NCI-H82 (cell line): ENCODE measurements around the gene EYA4.

Source experiments
- DNase-seq: peaks from one replicate; lab custom pipeline; 2025; lab: John Stamatoyannopoulos, UW

The EYA4 gene

GRCh38 chr6:133291671-133292070 is 50.5 kb downstream of the EYA4 start:
- DNase-seq = no peak

DNA sequence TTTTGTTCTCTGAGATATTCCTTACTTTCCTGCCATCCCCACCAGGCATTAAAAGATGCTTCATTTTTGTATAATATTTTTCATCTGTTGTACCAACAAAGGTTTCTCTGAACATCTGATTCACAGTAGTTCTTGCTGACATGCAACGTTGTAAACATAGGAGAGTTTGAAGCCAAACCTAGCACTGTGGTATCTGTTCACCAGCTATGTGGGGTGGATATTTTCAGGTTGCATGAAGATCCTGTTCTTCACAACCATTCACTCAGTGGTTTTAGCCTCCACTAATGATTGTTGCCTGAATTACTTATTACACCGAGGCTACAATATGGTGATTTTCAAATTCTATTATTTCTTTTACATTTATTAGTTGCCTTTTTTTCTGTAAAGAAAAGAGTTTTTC is 56.5 kb downstream of the EYA4 start:
- DNase-seq = no peak

DNA sequence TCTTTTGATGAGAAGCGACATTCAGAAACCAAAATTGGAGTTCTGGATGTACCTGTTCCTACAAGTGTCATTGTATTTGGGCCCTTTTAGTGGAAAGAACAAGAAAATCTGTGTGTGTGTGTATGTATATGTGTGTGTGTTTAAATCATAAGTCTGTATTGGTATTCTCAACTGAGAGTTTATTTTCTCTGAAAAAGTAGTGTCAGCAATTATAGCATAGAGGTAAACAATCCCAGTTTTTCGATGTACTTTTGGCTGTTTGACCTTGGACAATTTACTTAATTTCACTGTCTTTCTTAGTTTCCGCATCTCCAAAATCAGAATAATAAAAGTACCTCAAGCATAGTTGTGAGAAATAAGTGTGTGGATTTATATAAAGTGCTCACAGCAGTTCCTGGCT is 57.2 kb downstream of the EYA4 start:
- DNase-seq = no peak

GRCh38 chr6:133298801-133299200 is 57.6 kb downstream of the EYA4 start:
- DNase-seq = no peak

- no peak for DNase-seq
Observed at GRCh38 chr6:133300896-133301295, 59.7 kb downstream of the EYA4 start.

DNA sequence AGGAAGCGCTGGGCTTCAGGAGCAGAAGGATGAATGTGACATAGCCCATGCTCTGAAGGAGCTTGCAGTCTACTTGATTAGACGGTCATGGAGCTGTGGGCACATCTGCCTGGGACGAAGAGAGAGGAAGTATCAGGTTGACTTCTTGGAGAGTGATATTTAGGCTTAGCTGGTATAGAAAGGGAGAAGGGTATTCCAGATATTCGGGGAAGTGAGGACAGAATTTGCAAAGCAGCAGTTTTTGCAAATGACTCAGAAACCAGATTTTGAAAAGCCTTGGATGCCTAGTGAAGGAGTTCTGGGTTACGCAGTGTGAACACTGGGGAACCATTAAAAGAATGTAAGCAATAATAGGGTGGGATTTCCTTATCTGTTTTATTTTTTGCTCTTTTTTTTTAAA is 60.7 kb downstream of the EYA4 start:
- no peak for DNase-seq

DNA sequence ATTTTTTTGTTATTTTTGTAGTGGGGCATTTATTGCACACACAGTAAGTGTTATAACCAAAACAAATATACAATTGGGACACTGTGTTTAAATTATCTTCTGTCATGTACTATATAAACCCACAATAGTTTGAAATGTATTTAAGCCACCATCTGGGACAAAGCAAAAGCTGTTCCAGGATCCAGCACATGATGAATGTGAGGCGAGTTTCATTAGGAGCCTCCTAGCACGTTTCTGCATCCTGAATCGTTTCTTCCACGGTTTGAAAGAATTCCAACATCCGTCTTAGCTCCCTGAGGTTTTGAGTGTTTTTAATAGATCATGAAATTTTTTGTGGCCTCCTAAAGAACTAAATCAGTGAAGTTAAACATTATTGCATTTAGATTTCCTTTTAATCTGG is 65.8 kb downstream of the EYA4 start:
- no peak for DNase-seq

DNA sequence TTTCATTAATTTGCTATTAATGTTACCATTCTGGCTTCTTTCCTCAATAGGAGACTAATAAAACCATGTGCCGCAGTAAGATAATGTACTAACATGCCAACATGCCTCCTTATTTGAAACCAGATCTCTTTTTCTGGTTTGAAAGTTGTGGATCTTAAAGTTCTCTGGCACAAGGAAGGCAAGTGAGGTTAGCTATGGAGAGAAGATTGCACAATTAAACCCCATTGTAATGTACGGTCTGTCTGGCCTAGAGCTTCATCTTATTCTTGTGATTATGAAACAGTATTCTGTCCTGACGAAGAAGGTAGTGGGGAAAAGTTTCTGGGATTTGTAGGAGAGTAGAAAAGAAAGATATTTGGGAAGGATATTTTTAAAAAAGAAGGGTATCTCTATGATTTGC is 68.4 kb downstream of the EYA4 start:
- no peak for DNase-seq

DNA sequence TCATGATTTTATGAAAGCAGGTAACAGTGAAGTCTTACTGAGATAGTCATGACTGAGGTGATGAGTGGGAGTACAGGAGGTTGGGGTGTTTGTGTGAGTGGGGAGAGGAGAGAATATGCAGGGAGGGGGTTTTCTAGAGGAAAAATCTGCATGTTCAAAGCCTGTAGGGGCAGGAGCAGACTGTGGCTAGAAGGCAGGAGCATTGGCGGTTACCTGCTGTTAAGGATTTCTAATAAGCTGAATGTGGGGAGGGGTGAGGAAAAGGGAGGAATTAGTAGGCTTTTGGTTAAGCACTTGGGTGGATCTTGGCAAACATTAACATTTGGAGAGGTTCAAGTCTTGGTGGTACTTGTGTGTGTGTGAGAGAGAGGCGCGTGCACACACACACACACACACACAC is 70.8 kb downstream of the EYA4 start:
- DNase-seq = no peak

DNA sequence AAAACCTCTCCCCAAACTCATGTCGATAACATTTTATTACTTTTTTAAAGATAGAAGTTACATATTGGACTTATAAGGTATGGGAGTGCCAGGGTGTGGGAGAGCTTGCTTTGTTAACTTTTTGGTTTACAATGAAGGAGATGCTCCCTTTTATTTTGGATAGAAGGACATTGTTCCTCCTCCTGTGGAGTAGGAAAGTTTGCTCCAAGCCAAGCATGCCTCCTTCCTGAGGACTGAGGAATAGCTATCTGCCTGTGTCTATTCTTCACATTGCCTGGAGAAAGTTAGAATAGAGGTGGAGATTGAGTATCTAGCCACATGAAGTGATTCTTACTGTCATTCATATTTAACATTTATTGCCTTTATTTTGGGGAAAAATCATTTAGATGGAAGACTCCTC is 71.9 kb downstream of the EYA4 start:
- DNase-seq = no peak

GRCh38 chr6:133314947-133315346 is 73.8 kb downstream of the EYA4 start:
- DNase-seq = no peak

GRCh38 chr6:133315811-133316210 is 74.7 kb downstream of the EYA4 start:
- DNase-seq = no peak

DNA sequence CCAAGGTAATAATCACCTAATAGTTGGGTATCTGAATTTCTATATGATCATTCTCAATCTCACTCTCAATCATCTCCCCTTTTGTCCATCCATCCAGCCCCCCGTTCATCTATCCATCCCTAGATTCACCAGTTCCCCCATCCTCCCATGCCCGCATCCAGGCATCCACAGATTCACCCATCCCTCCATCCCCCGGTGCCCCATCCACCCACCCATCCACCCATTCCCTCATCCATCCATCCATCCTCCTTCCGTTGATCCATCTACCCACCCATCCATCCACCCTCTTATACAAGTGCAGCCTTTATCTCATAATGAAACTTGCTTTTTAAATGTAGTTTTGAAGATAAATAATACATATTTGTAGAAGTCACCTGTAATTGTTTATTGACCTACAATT is 76.5 kb downstream of the EYA4 start:
- no peak for DNase-seq

DNA sequence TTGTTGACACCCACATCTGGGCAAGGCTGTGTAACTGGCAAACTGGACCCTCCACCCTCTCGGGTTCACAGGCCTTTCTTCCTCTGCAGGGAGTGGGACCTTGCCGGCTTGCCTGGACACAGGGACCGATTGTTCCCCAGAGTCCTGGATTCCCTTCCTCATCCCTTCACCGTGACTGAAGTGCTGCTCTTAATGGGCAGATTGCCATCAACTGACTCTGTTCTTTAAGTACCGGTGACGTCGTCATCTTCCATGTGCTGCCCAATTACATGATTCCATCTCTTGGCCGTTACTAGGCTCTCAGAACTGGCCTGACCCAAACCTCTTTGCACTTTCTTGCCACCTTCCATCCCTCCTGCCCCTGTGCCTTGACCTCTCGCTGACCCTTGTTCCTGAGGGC is 85.4 kb downstream of the EYA4 start:
- no peak for DNase-seq

DNA sequence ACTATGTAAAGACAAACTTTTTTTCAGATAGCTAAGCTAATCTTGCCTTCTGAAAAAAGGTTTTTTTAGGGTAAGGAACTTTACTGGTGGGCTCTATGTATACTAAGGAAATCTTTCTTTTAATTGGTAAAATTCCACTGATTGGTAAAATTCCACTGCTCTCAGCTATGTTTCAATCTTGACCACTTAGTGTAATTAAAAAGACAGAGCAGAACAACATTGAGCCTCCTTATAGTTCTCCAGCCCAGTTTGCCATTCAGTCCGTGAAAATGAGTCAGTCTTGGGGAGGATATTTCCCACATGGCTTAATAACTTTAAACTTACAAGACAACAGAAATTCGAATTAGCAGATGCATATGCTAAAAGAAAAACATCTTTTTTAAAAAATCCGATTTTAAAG is 92.7 kb downstream of the EYA4 start:
- DNase-seq = no peak

GRCh38 chr6:133337308-133337707 is 96.2 kb downstream of the EYA4 start:
- DNase-seq = no peak

DNA sequence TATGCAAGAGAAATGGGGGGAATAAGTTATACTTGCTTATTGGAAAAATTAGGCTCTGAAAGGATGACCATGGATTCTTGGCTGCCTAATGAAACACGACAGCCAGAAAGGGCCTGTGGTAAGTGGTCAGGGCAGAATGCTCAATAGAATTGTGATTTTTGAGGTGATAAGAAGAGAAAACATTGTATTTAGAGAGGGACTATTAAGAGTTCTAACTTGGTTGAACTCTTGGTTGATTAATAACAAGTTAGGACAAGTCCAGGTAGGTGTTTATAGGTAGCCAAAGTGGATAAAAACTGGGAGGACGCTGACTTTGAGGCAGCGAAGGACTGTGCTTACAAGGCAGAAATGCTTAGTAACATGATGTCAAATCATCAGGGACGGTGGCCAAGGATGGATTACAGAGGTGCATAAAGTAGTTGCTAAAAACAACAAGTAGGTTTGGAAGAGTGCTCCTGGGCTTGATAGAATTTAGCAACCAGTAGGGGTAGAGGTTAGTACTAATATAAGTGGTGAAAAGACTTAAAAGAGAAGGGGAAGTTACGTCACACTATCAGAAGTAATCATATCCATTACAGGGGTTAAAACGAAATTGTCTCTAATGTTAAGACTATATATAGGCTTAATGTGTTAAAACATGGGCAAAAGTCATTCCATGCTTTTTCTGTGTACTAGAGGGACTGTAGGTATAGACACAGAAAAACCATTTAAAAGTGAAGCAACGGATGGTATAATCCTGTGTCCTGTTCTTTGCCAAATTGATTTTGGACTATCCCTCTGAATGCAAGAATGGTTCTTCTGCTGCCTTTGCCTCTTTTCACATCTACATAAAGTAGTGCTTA is 98.6 kb downstream of the EYA4 start:
- DNase-seq = no peak

DNA sequence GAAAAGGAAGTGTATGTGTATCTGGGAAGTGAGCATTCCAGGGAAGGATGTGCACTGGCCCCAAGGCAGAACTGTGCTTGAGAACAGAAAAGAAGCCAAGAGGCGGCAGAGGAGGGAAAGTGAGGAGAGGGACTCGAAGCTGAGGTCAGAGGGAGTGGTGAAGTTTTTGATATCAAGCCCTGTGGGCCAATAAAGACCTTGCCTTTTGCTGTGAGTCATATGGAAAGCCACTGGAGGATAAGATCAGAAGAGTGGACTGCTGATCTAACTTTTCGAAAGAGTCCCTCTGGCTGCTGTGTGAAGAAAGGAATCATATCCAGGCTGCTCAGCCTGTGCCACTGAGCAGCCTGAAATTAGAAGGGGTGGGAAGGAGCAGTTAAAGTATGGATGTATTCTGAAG is 99.4 kb downstream of the EYA4 start:
- DNase-seq = no peak

- DNase-seq = no peak
Observed at GRCh38 chr6:133341607-133342158, 100.5 kb downstream of the EYA4 start.

DNA sequence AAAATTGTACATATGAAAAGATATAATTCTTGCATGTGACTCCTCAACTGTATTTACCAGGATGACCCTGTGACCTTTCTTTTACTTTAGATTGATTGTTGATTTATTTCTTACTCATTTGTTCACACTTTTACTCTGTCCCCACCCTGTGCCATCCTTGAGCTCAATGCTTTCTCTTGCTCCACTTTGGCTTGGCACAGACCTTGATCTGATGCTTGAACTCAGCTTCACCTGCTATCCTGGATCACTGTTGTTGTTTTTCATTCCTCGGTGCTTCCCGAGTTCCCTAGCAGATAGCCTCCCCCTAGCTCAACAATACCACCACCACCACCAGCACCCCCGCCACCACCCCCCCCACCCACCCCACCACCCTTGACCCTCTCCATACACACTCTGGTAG is 102.1 kb downstream of the EYA4 start:
- DNase-seq = no peak

- DNase-seq = no peak
Observed at GRCh38 chr6:133348846-133349245, 107.7 kb downstream of the EYA4 start.

GRCh38 chr6:133350928-133351327 is 109.8 kb downstream of the EYA4 start:
- DNase-seq = no peak

GRCh38 chr6:133352046-133352445 is 110.9 kb downstream of the EYA4 start:
- DNase-seq = no peak

GRCh38 chr6:133353061-133353460 is 111.9 kb downstream of the EYA4 start:
- DNase-seq = no peak
